Skeletal muscle tissue (tissue), 4 donors: ENCODE results near the gene ASCL5. TPM values are rescaled to one million over a fixed set of nuclear protein-coding genes. Genes with fewer than 3 reads are reported as not detected.

Experiments
- H3K27ac ChIP-seq: one replicate; pipeline ENCODE4 v1.7.0; 2013; ENCODE audit warnings: mild to moderate bottlenecking, low read depth, low read length, inconsistent platforms
- H3K27me3 ChIP-seq, 3 donors: one replicate each; pipeline ENCODE4 v1.7.0; 2013; ENCODE audit warnings: low read length in 3 of 3; ENCODE audit not compliant: control insufficient read depth in 3 of 3, insufficient read depth in 3 of 3
- H3K36me3 ChIP-seq, 3 donors: one replicate each; pipeline ENCODE4 v1.7.0; 2013; ENCODE audit warnings: low read length in 3 of 3; ENCODE audit not compliant: control insufficient read depth in 3 of 3, insufficient read depth in 3 of 3
- H3K4me1 ChIP-seq, 3 donors: one replicate each; pipeline ENCODE4 v1.7.0; 2013; ENCODE audit warnings: low read length in 3 of 3, mild to moderate bottlenecking in 3 of 3; ENCODE audit not compliant: control insufficient read depth in 3 of 3, insufficient read depth in 3 of 3
- H3K4me3 ChIP-seq, 3 donors: one replicate each; pipeline ENCODE4 v1.7.0; 2013; ENCODE audit warnings: low read length in 3 of 3
- H3K9ac ChIP-seq, 3 donors: one replicate each; pipeline ENCODE4 v1.7.0; 2013; ENCODE audit warnings: low read length in 3 of 3, mild to moderate bottlenecking in 3 of 3, moderate library complexity in 2 of 3, low read depth in 1 of 3
- H3K9me3 ChIP-seq, 3 donors: one replicate each; pipeline ENCODE4 v1.7.0; 2013; ENCODE audit warnings: low read length in 3 of 3; ENCODE audit not compliant: control insufficient read depth in 3 of 3
- total RNA-seq: library from RNA; depleted of rRNA; stranded (reverse); fragments of >200 nt; gene quantifications from one replicate; pipeline ENCODE4 v1.2.3, GENCODE V29; 2014
- donor health status: Osteomylitis.

ASCL5 gene
- total RNA-seq, 1 donor from 2014 or later: not detected

- Histone ChIP-seq H3K27me3 (no peaks in the 10 kb centered on the region), H3K4me1 (peaks cover 2 to 6% (median 5%) of the 10 kb centered on the region in 3 donors), H3K9me3 (no peaks in the 10 kb centered on the region), H3K36me3 (peaks cover 73 to 92% (median 84%) of the 10 kb centered on the region in 3 donors), H3K4me3 (no peak overlapping the region), H3K27ac (no peak overlapping the region), H3K9ac (peak overlapping the region in 1 of 3 donors; percentile 28)
Measured at GRCh38 chr1:201068976-201069375, 58.0 kb downstream of the ASCL5 start.

GRCh38 chr1:201066986-201067385, 60.0 kb downstream of the ASCL5 start:
- Histone ChIP-seq H3K4me3 (no peak overlapping the region), H3K4me1 (peaks cover 0 to 6% (median 5%) of the 10 kb centered on the region in 3 donors), H3K27ac (no peak overlapping the region), H3K9ac (no peak overlapping the region), H3K27me3 (no peaks in the 10 kb centered on the region), H3K36me3 (peaks cover 59 to 88% (median 74%) of the 10 kb centered on the region in 3 donors), H3K9me3 (no peaks in the 10 kb centered on the region)

GRCh38 chr1:201065686-201066085, 61.3 kb downstream of the ASCL5 start:
- Histone ChIP-seq H3K27me3 (no peaks in the 10 kb centered on the region), H3K27ac (no peak overlapping the region), H3K9ac (no peak overlapping the region), H3K9me3 (no peaks in the 10 kb centered on the region), H3K36me3 (peaks cover 69 to 89% (median 75%) of the 10 kb centered on the region in 3 donors), H3K4me1 (peaks cover under 1 to 11% (median 10%) of the 10 kb centered on the region in 3 donors), H3K4me3 (no peak overlapping the region)

- Histone ChIP-seq H3K4me1 (peaks cover 2 to 17% (median 10%) of the 10 kb centered on the region in 3 donors), H3K27ac (no peak overlapping the region), H3K27me3 (no peaks in the 10 kb centered on the region), H3K9ac (no peak overlapping the region), H3K9me3 (no peaks in the 10 kb centered on the region), H3K36me3 (peaks cover 69 to 89% (median 76%) of the 10 kb centered on the region in 3 donors), H3K4me3 (no peak overlapping the region)
Measured at GRCh38 chr1:201064806-201065205, 62.2 kb downstream of the ASCL5 start.

Other genes starting within 250 kb of the ASCL5 start
- 0.52 TPM for gene INAVA, start 232.3 kb downstream of the ASCL5 start, total RNA-seq
- gene KIF21B, start 103.5 kb downstream of the ASCL5 start, total RNA-seq: 1.0 TPM
- gene CACNA1S, start 14.8 kb downstream of the ASCL5 start, total RNA-seq: 43.3 TPM
- 50.1 TPM for gene TMEM9, start 27.3 kb upstream of the ASCL5 start, total RNA-seq
- gene IGFN1, start 63.6 kb upstream of the ASCL5 start, total RNA-seq: 0.52 TPM
- gene PKP1, start 156.3 kb upstream of the ASCL5 start, total RNA-seq: 3.7 TPM